ENCODE measurements around the gene PCSK6.
A peak's percentile ranks its signal among the peaks of the same experiment; 100 is the strongest.

Gene PCSK6

DNA sequence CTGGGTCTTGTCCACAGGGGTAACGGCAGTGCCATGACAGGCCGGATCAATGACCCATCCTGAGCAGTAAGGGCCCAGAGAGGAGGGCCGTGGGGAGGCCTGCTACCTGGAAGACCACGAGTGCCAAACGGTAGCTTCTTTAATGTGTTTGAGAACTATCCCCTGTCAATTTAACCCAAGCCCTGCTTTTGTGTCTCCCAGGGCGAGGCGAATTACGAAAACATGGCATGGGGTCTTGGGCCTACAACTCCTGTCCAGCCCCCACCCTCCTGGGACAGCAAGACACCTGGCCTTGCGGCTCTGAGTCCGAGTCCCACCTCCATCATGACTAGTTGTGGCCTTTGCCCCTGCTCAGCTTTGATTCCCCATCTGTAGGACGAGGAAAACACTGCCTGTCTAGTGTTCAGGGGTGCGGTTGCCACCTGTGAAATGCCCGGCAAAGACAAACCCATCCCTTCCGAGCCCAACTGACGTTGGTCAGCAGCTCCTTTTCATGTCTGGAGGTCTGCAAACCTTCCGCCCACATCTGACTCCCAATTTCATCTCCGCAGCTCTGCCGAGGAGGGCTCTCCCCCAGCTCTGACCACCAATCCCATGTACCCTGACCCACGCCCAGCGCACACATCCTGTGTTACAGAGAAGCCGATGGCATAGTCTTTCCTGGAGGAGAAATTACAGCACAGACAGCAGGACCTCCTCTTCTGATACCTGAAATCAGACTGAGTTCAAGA is 165.5 kb downstream of the PCSK6 start:
- DNase-seq, result no peak

DNA sequence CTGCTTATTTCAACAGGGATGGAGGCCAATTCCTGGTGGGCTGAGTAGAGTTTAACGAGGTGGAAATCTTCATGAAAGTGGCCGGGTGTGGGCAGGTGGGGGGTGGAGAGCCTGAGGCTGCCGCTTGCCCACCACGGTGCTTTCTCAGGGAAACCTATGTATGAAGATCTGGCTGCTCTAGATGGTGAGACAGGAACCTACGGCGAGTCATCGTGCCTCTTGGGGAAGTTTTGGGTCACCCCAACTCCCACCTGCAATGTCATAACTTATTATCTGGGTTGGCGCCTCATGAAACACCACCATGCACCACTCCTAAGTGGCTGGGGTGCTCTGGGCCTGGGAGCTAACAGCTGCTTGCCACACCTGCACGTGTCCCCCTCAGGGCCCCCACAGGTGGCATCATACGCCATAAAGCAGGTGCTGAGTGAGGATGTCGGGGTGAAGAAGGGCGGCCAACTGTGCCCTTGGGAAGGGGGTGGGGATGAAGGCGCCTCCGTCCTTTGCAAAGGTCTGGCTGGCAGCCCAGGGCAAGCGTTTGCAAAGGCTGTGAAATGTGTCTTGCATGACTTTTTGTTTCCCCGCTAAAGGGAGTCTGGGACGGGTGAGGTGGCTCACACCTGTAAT is 166.5 kb downstream of the PCSK6 start:
- DNase-seq, result no peak

DNA sequence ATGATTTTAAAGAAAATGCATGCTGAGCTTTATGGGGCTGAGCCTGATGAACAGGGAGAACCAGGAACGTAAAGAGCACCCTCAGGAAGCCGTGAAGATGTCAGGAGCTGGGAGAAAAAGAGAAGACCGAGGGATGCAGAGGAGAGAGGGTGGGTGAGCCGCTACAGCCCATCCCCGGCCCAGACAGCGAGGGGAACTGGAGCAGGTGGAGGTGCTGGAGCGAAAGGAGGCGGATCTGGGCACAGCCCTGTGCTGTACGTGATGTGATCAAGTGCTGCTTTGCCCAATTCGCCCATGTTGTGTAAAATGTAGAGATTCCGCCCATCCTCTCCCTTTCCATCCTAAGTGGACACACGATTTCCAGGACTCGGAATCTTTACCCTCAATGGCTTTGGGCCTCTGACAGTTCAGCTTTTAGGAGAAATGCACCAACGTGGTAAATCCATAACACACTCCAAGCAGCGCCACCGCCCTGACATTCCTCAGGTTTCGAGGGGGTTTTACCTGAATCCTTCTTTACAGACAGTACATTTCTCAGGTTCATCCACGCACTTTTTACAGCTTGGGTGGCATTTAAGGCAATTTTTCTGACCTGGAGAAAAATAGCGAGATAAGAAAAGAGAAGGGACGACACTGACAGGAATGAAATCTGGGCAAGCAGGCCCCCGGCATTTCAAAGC is 167.4 kb downstream of the PCSK6 start:
- DNase-seq, result no peak

- peak; percentile 59 for DNase-seq
These were observed 168.9 kb downstream of the PCSK6 start for GRCh38 chr15:101320501-101321052.

- DNase-seq, result no peak
These were observed 170.7 kb downstream of the PCSK6 start for GRCh38 chr15:101318839-101319238.

DNA sequence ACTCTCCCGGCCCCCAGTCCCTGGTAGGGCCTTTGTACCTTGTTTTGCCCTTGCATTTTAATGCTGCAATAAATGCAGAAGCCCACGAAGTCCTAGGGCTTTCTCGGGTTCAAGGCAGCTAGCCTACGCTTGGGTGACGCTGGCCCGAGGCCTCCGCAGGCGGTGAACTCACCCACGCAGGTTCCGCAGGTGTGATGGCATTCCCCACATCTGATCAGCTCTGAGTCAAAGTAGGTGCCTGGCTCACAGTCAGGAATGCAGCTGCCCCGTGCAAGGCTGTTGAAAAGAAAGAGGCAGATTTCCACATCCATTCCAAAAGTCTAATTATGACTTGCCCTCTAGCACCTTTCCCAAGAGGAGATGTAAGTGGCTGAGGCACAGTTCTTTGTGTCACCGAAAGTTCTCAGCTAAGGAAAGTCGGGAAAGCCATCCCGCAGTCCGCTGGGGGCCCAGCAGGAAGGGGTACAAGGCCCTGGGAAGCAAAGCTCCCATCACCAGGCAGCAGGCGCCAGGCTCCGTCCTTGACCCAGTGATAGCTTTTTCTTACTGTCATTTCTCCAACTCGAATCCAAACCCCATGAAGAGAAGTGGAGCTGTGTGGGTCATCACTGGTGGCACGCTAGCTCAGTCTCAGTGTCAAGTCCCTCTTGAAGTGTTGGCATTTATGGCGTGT is 171.2 kb downstream of the PCSK6 start:
- no peak for DNase-seq

DNA sequence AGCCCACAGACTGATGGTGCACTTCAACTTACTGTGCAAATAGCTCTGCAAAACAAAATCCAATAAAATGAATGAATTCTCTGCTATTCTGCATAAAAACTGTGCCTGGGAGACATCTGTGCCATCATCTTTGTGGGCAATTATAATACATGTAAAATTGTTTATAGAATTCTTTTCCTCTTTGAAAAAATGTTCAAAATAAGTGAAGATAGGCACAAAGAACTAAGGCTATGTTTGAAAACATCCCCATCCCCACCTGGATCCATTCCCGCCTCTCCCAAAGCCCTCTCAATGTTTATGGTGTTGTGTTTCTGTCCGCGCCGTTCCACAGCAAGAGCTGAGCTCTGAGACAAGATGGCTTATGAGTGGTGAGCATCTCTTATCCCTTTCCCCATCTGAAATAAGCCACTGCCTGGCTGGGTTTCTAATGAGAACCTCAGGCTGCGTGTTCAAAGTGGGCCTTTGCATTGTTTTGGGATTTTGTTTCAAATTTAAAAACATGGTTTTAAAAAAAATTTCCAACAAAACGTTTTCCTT is 172.1 kb downstream of the PCSK6 start:
- no peak for DNase-seq

DNA sequence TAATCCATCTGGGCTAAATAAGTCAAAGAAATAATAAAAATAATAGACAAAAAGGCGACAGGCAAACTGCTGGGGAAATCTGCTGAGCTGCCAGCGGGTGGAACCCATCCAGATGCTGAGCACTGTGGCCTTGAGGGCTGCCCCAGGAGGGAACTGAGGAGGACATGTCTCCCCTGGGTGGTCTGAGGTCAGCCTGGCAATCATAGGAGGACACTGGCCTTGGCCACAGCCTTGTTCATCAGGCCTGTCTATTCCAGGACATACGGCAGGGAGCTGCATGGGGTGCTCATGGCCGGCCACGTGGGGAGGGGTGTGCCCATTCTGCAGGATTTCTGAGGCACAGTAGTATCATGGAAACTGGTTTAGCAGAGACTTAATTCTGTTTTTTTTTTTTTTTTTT is 173.0 kb downstream of the PCSK6 start:
- no peak for DNase-seq

DNA sequence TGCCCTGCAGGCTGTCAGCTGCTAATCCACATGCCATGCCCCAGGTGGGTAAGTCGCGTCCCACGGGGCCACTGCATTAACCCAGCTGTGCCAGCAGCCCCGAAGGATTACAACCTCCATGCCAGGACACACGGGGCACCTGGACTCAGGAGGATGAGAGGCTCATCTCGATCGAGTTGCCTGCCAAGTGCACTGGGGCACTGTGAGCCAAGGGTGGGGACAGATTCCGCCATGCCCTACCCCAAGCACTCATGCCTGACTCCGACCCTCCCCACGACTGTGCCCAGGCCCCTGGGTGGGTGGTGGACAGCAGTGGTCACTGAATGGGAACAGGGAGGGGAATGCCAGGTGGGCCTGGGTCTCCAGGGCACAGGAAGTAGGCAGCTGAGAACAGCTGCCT is 173.8 kb downstream of the PCSK6 start:
- DNase-seq, result no peak

- no peak for DNase-seq
These were observed 175.0 kb downstream of the PCSK6 start for GRCh38 chr15:101314336-101315125.

GRCh38 chr15:101313041-101313761 is 176.3 kb downstream of the PCSK6 start:
- DNase-seq, result no peak

GRCh38 chr15:101310508-101310907 is 179.0 kb downstream of the PCSK6 start:
- DNase-seq, result no peak

DNA sequence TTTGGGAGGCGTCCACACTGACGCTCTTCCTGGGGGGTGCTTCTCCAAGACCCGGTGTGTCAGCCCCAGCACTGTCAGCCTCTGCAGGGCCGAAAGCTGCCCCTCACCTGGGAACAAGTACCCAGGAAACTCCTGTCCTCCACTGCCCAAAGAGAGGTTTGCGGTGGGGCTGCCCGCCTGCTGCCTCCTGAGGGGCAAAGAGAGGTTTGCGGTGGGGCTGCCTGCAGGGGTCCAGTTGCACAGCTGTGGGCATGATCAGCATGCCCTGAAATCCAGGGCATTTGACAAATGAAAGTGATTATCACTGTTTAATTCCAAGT is 179.4 kb downstream of the PCSK6 start:
- DNase-seq, result no peak

- no peak for DNase-seq
These were observed 179.9 kb downstream of the PCSK6 start for GRCh38 chr15:101309436-101310160.

DNA sequence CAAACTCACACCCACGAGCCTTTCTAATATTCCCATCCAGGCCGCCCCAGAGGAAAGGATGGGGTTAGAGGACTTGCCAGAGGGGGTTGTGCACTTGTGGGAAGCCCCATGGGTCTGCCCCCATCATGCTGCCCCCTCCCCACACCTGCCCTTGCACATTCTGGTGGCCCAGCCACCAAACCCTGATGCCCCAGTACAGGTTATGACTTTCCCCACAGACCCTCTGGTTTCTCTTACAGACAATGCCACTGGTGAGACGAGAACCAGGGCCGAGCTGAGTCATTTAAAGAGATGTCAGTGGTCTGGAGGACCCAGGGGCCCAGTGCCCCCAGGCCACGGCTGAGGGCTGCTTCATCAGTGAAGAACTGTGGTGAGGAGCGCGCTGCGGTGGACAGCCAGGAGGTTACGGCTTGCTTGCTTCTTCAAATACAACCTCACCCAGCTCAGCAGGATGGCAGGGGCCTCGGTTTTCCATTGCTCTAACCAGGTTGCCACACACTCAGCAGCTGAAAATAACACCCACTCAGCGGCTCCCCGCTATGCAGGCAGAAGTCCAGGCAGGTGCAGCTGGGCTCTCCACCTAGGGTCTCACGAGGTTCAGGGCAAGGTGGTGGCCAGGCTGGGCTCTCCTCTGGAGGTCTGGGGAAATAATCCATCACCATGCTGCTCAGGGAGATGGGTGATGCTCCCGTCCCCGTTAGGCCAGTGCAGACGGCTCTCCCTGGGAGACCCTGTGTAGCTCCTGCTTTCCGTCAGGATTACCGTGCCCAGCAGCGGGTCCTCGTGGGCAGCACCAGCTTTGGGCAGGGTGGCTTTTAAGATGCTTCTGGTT is 180.7 kb downstream of the PCSK6 start:
- no peak for DNase-seq

DNA sequence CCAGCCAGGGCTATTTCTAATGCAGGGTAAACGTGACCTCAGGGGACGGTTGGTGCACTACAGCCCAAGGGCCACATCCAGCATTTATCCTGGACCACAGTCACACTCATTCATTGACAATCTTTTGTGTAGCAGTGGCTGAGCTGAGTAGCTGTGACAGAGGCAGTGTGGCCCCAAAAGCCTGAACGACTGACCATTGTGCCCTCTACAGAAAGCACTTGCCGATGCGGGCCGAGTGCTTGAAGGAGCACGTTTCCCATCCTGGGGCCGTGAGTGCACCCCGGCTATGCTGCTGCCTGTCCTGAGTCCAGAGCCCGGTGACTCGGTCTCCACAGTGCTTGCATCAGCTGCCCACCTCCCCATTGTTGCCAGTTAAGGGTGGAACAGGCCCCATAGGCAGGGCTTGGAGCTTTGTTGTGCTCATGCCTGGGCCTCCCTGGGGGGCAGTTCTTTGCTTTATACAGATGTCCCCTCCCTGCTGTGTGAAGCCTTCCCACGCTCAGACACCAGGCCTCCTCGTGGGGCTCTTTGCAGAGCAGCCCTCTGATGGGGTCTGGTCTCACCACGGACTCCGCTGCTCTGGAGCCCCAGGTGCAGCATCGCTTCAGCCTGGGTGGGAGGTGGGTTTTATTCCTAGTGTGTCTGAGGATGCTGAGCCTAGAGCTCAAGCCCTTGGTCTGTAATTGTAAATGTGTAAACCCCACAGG is 181.5 kb downstream of the PCSK6 start:
- DNase-seq, result no peak

- DNase-seq, result no peak
These were observed 182.2 kb downstream of the PCSK6 start for GRCh38 chr15:101307048-101307896.

Data from fibroblast of skin of scalp (primary cell).